GM18867 (cell line): ENCODE measurements around the gene UBXN11.

Experiments
- ATAC-seq: cut with Tn5 transposase; IDR thresholded peaks from one replicate; pipeline ENCODE4 v1.9.1; 2021; ENCODE audit warnings: mild to moderate bottlenecking, moderate library complexity; ENCODE audit not compliant: unreplicated experiment

UBXN11 gene

GRCh38 chr1:26288311-26288941 lies 18.0 kb downstream of the UBXN11 start:
- no peak for ATAC-seq

GRCh38 chr1:26287811-26288210 lies 18.6 kb downstream of the UBXN11 start:
- ATAC-seq = no peak

- ATAC-seq = peak; percentile 39
Measured at GRCh38 chr1:26287033-26287711, 19.3 kb downstream of the UBXN11 start.

- ATAC-seq = no peak
Measured at GRCh38 chr1:26286064-26286416, 20.4 kb downstream of the UBXN11 start.

GRCh38 chr1:26285366-26286063 lies 20.9 kb downstream of the UBXN11 start:
- no peak for ATAC-seq

GRCh38 chr1:26284597-26285347 lies 21.7 kb downstream of the UBXN11 start:
- ATAC-seq = peak; percentile 24

GRCh38 chr1:26283871-26284596 lies 22.4 kb downstream of the UBXN11 start:
- ATAC-seq = no peak

- ATAC-seq = no peak
Measured at GRCh38 chr1:26283279-26283853, 23.1 kb downstream of the UBXN11 start.

- ATAC-seq = no peak
Measured at GRCh38 chr1:26282401-26282918, 24.0 kb downstream of the UBXN11 start.

- ATAC-seq = no peak
Measured at GRCh38 chr1:26281971-26282370, 24.5 kb downstream of the UBXN11 start.

GRCh38 chr1:26281091-26281958 lies 25.1 kb downstream of the UBXN11 start:
- no peak for ATAC-seq

- no peak for ATAC-seq
Measured at GRCh38 chr1:26280333-26281042, 25.9 kb downstream of the UBXN11 start.

GRCh38 chr1:26279456-26280332 lies 26.7 kb downstream of the UBXN11 start, which contains the start of gene SH3BGRL3:
SH3BGRL3 (plus strand) TSS chr1:26280086; CDS start chr1:26280156, 70 bp downstream.
- ATAC-seq = peak; percentile 67

GRCh38 chr1:26278724-26279455 lies 27.5 kb downstream of the UBXN11 start:
- no peak for ATAC-seq

- ATAC-seq = no peak
Measured at GRCh38 chr1:26278303-26278702, 28.1 kb downstream of the UBXN11 start.

GRCh38 chr1:26277719-26278118 lies 28.7 kb downstream of the UBXN11 start:
- ATAC-seq = no peak

GRCh38 chr1:26277261-26277661 lies 29.2 kb downstream of the UBXN11 start:
- ATAC-seq = no peak
